ENCODE results near the gene EFCAB11.

EFCAB11 gene

DNA sequence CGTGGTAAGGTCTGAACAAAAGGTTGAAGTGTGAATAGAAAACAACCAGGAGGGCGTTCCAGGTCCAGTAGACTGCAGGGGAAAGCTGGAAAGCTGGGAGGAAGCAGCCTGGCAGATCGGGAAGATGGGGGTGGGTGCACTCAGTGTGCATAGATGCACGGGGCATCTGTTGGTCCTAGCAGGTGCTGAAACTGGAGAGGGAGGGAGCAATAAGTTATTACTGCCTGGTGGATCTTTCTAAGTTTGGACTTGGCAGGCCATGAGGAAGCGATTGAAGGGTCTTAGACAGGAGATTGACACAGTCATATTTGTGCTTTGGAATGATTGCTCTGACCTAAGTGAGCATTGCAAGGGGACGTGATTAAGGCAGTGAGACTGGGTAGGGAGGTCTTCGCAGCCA, 194.4 kb downstream of the EFCAB11 start:
- no peak for DNase-seq

DNA sequence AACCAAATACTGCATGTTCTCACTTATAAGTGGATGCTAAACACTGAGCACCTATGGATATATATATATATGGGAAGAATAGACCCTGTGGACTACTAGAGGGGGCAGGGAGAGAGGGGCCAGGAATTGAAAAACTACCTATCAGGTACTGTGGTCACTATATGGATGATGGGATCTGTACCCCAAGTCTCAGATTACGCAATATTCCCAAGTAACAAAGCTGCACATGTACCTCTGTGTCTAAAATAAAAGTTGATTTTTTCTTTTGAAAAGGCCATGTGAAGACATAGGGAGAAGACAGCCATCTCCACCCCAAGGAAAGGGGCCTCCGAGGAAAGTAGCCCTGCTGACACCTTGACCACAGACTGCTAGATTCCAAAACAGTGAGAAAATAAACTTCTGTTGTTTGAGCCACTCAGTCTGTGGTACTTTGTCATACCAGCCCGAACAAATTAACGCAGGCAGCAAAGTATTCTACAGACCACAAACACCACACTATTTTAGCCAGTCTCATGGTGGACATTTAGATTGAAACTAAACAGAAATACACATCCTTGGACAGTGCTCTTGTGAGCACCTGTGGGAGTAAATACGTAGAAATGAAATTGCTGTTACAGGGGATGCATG, 197.1 kb downstream of the EFCAB11 start:
- DNase-seq: no peak

DNA sequence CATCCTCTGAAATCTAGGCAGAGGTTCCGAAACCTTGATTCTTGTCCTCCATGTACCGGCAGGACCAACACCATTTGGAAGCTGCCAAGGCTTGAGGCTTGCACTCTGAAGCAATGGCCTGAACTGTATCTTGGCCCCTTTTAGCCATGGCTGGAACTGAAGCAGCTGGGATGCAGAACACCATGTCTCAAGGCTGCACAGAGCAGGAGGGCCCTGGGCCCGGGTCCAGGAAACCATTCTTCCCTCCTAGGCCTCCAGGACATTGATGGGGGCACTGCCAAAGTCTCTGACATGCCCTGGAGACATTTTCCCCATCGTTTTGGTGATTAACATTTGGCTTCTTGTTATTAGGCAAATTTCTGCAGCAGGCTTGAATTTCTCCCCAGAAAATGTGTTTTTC, 198.7 kb downstream of the EFCAB11 start:
- no peak for DNase-seq

DNA sequence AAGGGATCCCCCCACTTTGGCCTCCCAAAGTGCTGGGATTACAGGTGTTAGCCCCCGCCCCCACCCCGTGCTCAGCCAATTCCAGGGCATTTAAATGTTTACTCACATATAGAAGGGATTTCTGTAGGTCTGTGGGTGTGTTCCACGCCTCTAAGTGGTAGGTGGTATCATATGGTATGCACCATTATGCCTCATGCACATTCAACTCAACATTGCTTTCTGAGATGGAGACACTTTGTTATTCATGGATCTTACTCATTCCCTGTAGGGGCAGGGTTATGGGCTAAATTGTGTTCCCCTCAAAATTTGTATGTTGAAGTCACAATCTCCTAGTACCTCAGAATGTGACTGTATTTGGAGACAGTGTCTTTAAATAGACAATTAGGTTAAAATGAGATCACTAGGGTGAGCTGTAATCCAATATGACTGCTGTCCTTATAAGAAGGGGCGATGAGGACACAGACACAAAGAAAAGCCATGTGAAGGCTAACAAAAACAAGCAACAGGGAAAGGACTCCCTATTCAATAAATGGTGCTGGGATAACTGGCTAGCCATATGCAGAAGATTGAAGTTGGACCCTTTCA, 200.6 kb downstream of the EFCAB11 start:
- no peak for DNase-seq

DNA sequence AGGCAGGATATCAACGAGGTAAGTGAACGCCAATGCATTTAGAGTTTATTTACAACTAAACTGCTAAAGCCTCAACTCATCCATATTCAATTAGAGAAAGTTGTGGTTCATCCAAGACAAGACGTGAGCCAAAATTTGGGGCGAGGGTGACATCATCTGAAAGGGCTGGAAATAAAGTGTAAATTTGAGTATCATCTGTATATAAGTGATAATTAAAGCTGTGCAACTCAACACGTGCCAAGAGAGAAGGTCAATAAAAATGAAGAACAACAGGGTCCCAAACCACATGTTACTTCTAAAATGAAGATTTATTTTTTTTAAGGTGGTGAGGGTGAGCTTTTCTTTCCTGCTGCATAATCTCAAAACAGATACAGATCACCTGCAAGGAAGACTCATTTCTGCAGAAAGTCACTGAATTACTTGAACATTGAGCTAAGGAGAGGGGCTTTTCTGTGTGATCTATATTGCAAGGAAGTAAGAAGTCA, 203.6 kb downstream of the EFCAB11 start:
- no peak for DNase-seq

DNA sequence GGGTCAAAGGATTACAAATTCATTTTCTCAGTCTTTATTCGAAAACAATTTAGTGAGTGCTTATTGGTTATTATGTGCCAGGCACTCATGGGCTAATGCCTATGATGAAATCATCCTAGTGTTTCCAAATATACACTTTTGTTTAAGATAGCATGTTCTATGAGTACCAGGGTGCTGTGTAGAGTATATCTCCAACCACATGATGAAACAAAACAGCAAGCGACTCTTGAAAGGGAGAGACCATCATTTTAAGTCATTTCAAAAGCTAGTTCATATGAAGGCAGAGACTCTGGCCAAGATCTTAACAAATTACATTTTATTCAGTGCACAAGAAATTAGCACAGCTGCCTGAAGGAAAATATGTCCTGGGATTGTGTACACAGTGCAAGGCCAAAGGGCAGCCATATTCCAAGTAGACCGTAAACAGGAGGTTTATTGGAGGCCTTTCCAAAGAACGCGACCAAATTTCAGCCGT, 204.2 kb downstream of the EFCAB11 start:
- no peak for DNase-seq

DNA sequence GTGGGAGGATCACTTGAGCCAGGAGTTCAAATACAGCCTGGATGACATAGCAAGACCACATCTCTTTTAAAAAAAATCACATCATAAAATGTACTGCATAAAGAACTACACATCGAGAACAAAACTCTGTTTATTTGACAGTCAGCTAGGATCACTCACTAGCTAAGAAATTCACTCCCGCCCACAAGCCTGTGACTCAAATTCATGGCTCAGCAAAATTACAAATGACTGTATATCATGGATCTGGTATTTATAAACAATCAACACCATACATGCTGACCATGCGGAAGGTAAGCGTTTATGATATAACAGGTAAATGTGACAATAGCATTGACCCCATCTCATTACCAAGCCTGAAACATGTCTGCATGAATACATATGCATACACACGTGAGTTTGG, 206.5 kb downstream of the EFCAB11 start:
- DNase-seq: no peak

DNA sequence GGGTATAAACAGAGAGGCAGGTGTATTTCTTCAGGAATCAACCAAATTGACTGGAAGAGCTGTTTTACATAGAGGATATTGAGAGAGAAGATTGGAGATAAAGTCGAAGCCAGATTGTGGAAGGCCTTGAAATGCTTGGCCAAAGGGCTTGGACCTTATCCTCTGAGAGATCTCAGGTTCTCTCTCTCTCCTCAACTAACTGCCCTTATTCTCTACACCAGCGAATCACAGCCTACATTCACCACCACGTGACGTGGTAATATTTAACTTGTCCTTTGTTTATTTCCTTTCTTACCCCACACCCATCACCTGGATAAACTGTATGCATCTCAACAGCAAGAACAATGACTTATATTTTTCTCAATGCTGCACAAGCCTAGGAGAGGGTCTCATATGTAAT, 207.4 kb downstream of the EFCAB11 start:
- DNase-seq: no peak

DNA sequence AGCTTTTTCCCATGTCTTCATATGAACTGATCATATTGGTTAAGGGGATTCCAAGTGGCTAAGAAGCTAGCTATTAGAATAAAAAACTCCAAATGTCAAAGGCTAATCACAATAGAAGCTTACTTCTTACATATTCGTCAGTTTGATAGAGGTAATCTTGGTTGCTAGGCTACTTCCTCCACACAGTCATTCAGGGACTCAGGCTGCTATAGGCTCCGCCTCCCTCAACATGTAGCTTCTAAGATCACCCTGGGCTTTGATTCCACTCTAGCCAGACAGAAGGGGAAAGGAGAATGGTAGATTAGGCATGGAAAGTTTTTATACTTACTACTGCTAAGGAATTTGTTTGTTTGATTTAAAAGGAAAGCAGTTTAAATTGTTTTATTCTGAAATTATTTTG, 207.9 kb downstream of the EFCAB11 start:
- no peak for DNase-seq

DNA sequence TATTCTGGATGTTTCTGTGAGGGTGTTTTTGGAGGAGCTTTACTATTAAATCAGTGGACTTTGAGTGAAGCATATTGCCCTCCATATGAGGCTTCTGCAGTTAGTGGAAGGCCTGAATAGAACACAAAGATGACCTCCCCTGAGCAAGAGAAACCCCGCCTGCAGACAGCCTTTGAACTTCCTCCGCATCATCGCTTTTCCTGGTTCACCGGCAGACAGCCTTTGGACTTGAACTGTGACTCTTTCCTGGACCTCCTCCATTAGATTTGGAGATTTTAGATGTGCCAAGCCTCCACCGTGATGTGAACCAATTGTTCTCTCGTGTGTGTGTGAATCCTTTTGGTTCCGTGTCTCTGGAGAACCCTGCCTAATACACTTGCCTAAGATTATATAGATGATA, 208.4 kb downstream of the EFCAB11 start:
- DNase-seq: no peak

Data from islet precursor cell (in vitro differentiated cells).